ENCODE data around the gene KIFAP3.

- TF ChIP-seq CTCF (IDR thresholded peaks at IDR 0.05) (no peak), POLR2A (IDR thresholded peaks at IDR 0.05) (no peak)
Observed at GRCh38 chr1:169925505-169926482, 148.7 kb downstream of the KIFAP3 start.

Measured in prostate gland (tissue), 2 donors.